HepG2 (cell line): ENCODE measurements around the gene AGAP3. TPM values are rescaled to one million over a fixed set of nuclear protein-coding genes. Genes with fewer than 3 reads are reported as not detected.

Experiments
- EP300 ChIP-seq, 3 experiments: sonication (generic) in 1 of 3; formaldehyde crosslinking in 1 of 3; IDR thresholded peaks; 2 replicates each; pipeline versions ENCODE4 v1.5.1 to v1.6.1; 2011 to 2020; ENCODE audit warnings: low read depth in 2 of 3, low read length in 2 of 3, borderline replicate concordance in 1 of 3, improper control_type of control experiment in 1 of 3, mild to moderate bottlenecking in 1 of 3, missing genetic modification reagents in 1 of 3, moderate library complexity in 1 of 3
- FOXA3 ChIP-seq: IDR thresholded peaks from 2 replicates; pipeline ENCODE4 v1.6.1; 2016; ENCODE audit warnings: missing genetic modification reagents, missing compliant biosample characterization
- KDM3A ChIP-seq: IDR thresholded peaks from 2 replicates; pipeline ENCODE4 v1.6.1; 2018; ENCODE audit warnings: low read depth, missing compliant biosample characterization
- NR2C2 ChIP-seq: sonication (generic); formaldehyde crosslinking; IDR thresholded peaks from 2 replicates; pipeline ENCODE4 v1.4.0; 2020; ENCODE audit warnings: missing genetic modification reagents, mild to moderate bottlenecking, moderate library complexity, borderline replicate concordance
- YY1 ChIP-seq: IDR thresholded peaks from 2 replicates; pipeline ENCODE4 v1.6.1; 2011; ENCODE audit warnings: low read length, low read depth, moderate library complexity, mild to moderate bottlenecking; ENCODE audit not compliant: insufficient read depth, insufficient replicate concordance
- ZBTB26 ChIP-seq: IDR thresholded peaks from 2 replicates; pipeline ENCODE4 v1.6.1; 2016; ENCODE audit warnings: missing compliant biosample characterization, missing genetic modification reagents, borderline replicate concordance
- ZNF142 ChIP-seq: sonication (generic); formaldehyde crosslinking; IDR thresholded peaks from 2 replicates; pipeline ENCODE4 v1.4.0; 2020; ENCODE audit warnings: missing genetic modification reagents
- ZNF318 ChIP-seq: sonication (generic); formaldehyde crosslinking; IDR thresholded peaks from 2 replicates; pipeline ENCODE4 v1.4.0; 2020; ENCODE audit warnings: mild to moderate bottlenecking, missing genetic modification reagents
- ZNF431 ChIP-seq: sonication (generic); formaldehyde crosslinking; IDR thresholded peaks from 2 replicates; pipeline ENCODE4 v1.9.0; 2022; ENCODE audit warnings: missing genetic modification reagents, low read depth, mild to moderate bottlenecking, borderline replicate concordance
- ZNF883 ChIP-seq: sonication (generic); formaldehyde crosslinking; IDR thresholded peaks from 2 replicates; pipeline ENCODE4 v1.5.1; 2020; ENCODE audit warnings: mild to moderate bottlenecking, missing genetic modification reagents; ENCODE audit errors: not compliant biosample characterization
- ZSCAN30 ChIP-seq: sonication (generic); formaldehyde crosslinking; IDR thresholded peaks from 2 replicates; pipeline ENCODE4 v1.5.0; 2020; ENCODE audit warnings: mild to moderate bottlenecking, missing genetic modification reagents
- polyA plus RNA-seq, 8 experiments: library from polyadenylated mRNA; depleted of rRNA in 3 of 8; stranded (reverse) in 7 of 8; unstranded in 1 of 8; fragments of >200 nt; fragmentation: Illumina TruSeq in 4 of 8; extraction: Trizol in 4 of 8; gene quantifications; 2 replicates each; pipeline versions ENCODE4 v1.2.1 to v1.2.3, GENCODE V29; 2011 to 2016; ENCODE audit warnings: low read depth in 4 of 8, missing spikeins in 1 of 8, mixed read lengths in 1 of 8; ENCODE audit not compliant: insufficient read depth in 1 of 8
- total RNA-seq, 5 experiments: library from RNA; depleted of rRNA; stranded (reverse); fragments of >200 nt; fragmentation: Illumina TruSeq; extraction: Trizol; gene quantifications; 2 replicates each; pipeline ENCODE4 v1.2.3, GENCODE V29; 2016; ENCODE audit warnings: low read depth in 1 of 5

AGAP3 gene
- total and polyA plus RNA-seq, 2 of the 13 experiments (the other 11 are each of a cell fraction or from before 2014, with no cell fraction given) = 31.3 to 61.4 TPM

GRCh38 chr7:151172273-151173141, 86.2 kb downstream of the AGAP3 start (continued):
- TF ChIP-seq ZNF318 = no peak
- no peak for TF ChIP-seq ZNF142
- TF ChIP-seq NR2C2 (CRISPR knock-in tag) = no peak
- peak; percentile 81 for TF ChIP-seq ZNF883 (CRISPR knock-in tag)
- no peak for TF ChIP-seq ZSCAN30 (CRISPR knock-in tag)
- TF ChIP-seq YY1 = peak; percentile 85
- TF ChIP-seq FOXA3 (CRISPR knock-in tag) = peak; percentile 46
- no peak for TF ChIP-seq ZBTB26 (CRISPR knock-in tag)
- TF ChIP-seq ZNF431 (CRISPR knock-in tag) = no peak
- 0 out of 2 replicates have a peak, but pooled peaks have one; percentile 62 for TF ChIP-seq KDM3A (CRISPR knock-in tag)
- no peak for TF ChIP-seq EP300 (IDR thresholded peaks at IDR 0.05; ENCODE audit: low read depth in 2 of 2, low read length in 2 of 2)
- TF ChIP-seq EP300 (CRISPR knock-in tag; IDR thresholded peaks at IDR 0.05; ENCODE audit: borderline replicate concordance) = no peak
